Measurements from ENCODE around the gene RTEL1. TPM values are rescaled to one million over a fixed set of nuclear protein-coding genes. Genes with fewer than 3 reads are reported as not detected.

Gene RTEL1
- total RNA-seq, 1 experiment from 2014 or later, result 33.4 TPM

DNA sequence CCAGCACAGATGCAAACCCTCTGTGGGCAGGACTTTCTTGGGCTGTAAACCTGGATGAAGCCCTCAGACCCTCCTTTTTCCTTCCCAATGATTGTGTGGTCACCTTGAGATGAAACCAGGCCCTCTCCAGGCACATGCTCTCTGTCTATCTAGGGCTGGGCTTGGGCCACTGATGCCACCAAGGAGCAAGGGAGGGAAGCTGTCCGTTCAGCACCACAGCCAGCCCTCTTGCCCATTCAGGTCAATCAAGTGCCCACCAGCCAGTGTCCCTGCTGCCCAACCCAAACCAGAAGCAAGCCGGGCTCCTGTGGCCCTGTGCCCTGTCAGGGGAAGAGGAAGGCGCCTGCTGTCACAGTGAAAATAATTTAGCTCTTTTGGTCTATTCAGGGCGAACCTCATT, 12.9 kb upstream of the RTEL1 start:
- H3K56ac ChIP-seq (ENCODE audit: insufficient read length, low read depth, low read length), result no peak overlapping the region
- no peak overlapping the region for H3T11ph ChIP-seq (ENCODE audit: low read length)
- no peak overlapping the region for H3K4ac ChIP-seq (ENCODE audit: low read depth, low read length)
- H3K23ac ChIP-seq (ENCODE audit: insufficient read length, low read depth, low read length), result no peak overlapping the region
- H4K91ac ChIP-seq (ENCODE audit: insufficient read length, low read depth, low read length), result no peak overlapping the region
- H2BK12ac ChIP-seq (ENCODE audit: insufficient read length, low read depth, low read length), result no peak overlapping the region
- no peak overlapping the region for H3K4me2 ChIP-seq (ENCODE audit: insufficient read depth, insufficient read length, low read length)
- H4K20me1 ChIP-seq (ENCODE audit: control insufficient read depth, insufficient read depth, insufficient read length), result no peaks in the 10 kb centered on the region
- WGBS (ENCODE audit: extremely low coverage, insufficient read length, low lambda C conversion rate), result no CpG with 5 or more reads among the region's 4 CpGs
- no peak overlapping the region for H4K5ac ChIP-seq (ENCODE audit: insufficient read length, low read depth, low read length)
- Mint-ChIP-seq H3K27me3 (ENCODE audit: low read depth) (0 out of 2 replicates have a peak, but pooled peaks cover 1% of the 10 kb centered on the region), H3K4me1 (peaks cover 2 to 8% of the 10 kb centered on the region in 2 experiments), H3K4me3 (no peak overlapping the region; a peak in 1 of 5 replicates), H3K9me3 (no peaks in the 10 kb centered on the region; a peak in 1 of 5 replicates), H3K27ac (no peak overlapping the region), H3K36me3 (ENCODE audit: insufficient read depth in 1 of 3, low read depth in 3 of 3) (peaks cover 0 to 2% (median 0%) of the 10 kb centered on the region in 3 experiments; a peak in 4 of 7 replicates)
- H3K27ac ChIP-seq (ENCODE audit: insufficient read length, low read depth, low read length), result no peak overlapping the region
- H2BK5ac ChIP-seq (ENCODE audit: insufficient read length, low read length), result no peak overlapping the region
- peaks cover 7% of the 10 kb centered on the region for H3K23me2 ChIP-seq (ENCODE audit: insufficient read length, low read depth, low read length, poor library complexity, severe bottlenecking)
- H3K9ac ChIP-seq (ENCODE audit: extremely low read depth, insufficient read length, low read length), result no peak overlapping the region
- H3K79me2 ChIP-seq (ENCODE audit: insufficient read depth, low read length), result no peaks in the 10 kb centered on the region
- TF ChIP-seq CTCF (conservative IDR thresholded peaks at IDR 0.05), result no peak
- no peak overlapping the region for H3K18ac ChIP-seq (ENCODE audit: insufficient read length, low read depth, low read length)
- H4K8ac ChIP-seq (replicated peaks; ENCODE audit: insufficient read length, low read depth, low read length), result no peak overlapping the region
- H2BK120ac ChIP-seq (ENCODE audit: low read depth, low read length, poor library complexity, severe bottlenecking), result no peak overlapping the region
- H2BK20ac ChIP-seq (ENCODE audit: low read depth, low read length, poor library complexity, severe bottlenecking), result no peak overlapping the region
- no peaks in the 10 kb centered on the region for H3K9me3 ChIP-seq (ENCODE audit: control insufficient read depth, low read depth, low read length)
- no peaks in the 10 kb centered on the region for H3K4me1 ChIP-seq (ENCODE audit: insufficient read depth, low read length)
- no peaks in the 10 kb centered on the region for H3K27me3 ChIP-seq (ENCODE audit: insufficient read depth, low read length)
- no peak overlapping the region for H2BK15ac ChIP-seq (ENCODE audit: low read depth, low read length)
- H2AK5ac ChIP-seq (ENCODE audit: insufficient read length, low read length), result no peak overlapping the region
- DNase-seq, result no peak
- no peaks in the 10 kb centered on the region for H3K79me1 ChIP-seq (ENCODE audit: insufficient read depth, low read depth, low read length, poor library complexity, severe bottlenecking)
- H2AFZ ChIP-seq (ENCODE audit: low read length), result no peak overlapping the region
- no peak overlapping the region for H3K14ac ChIP-seq (ENCODE audit: insufficient read depth, low read length)
